Mononuclear cell (primary cell): Measurements from ENCODE around the gene SUCLG2. TPM values are rescaled to one million over a fixed set of nuclear protein-coding genes. Genes with fewer than 3 reads are reported as not detected.

Experiments
- H3K27me3 ChIP-seq: 2 replicates; pipeline ENCODE4 v1.6.0; 2011; ENCODE audit warnings: low read length, control low read depth; ENCODE audit not compliant: insufficient read depth
- H3K4me1 ChIP-seq: 2 replicates; pipeline ENCODE4 v1.5.1; 2011; ENCODE audit warnings: mild to moderate bottlenecking, low read length, control low read depth; ENCODE audit not compliant: insufficient read depth
- H3K4me3 ChIP-seq: 2 replicates; pipeline ENCODE4 v1.5.1; 2011; ENCODE audit warnings: mild to moderate bottlenecking, low read length, moderate library complexity
- H3K9me3 ChIP-seq: 2 replicates; pipeline ENCODE4 v1.5.1; 2011; ENCODE audit warnings: low read depth, mild to moderate bottlenecking, control low read depth, low read length
- total RNA-seq: library from RNA; depleted of rRNA; stranded (reverse); fragments of >200 nt; gene quantifications from one replicate; pipeline ENCODE4 v1.2.3, GENCODE V29; 2012

SUCLG2 gene
- total RNA-seq, 1 donor, result 63.8 TPM

- H3K27me3 ChIP-seq, result no peaks in the 10 kb centered on the region
These were observed 271.9 kb downstream of the SUCLG2 start for GRCh38 chr3:67382536-67382935.

GRCh38 chr3:67381667-67382272 is 272.6 kb downstream of the SUCLG2 start:
- no peaks in the 10 kb centered on the region for H3K27me3 ChIP-seq
- H3K9me3 ChIP-seq, result no peaks in the 10 kb centered on the region
- H3K4me1 ChIP-seq, result no peaks in the 10 kb centered on the region
- no peak overlapping the region for H3K4me3 ChIP-seq

More at GRCh38 chr3:67382536-67382935, 271.9 kb downstream of the SUCLG2 start:
- no peak overlapping the region for H3K4me3 ChIP-seq
- no peaks in the 10 kb centered on the region for H3K9me3 ChIP-seq
- no peaks in the 10 kb centered on the region for H3K4me1 ChIP-seq

- no peak overlapping the region for H3K4me3 ChIP-seq
- H3K9me3 ChIP-seq, result no peaks in the 10 kb centered on the region
- no peaks in the 10 kb centered on the region for H3K4me1 ChIP-seq
- no peaks in the 10 kb centered on the region for H3K27me3 ChIP-seq
These were observed 274.3 kb downstream of the SUCLG2 start for GRCh38 chr3:67380118-67380517.

- H3K4me1 ChIP-seq, result no peaks in the 10 kb centered on the region
- H3K9me3 ChIP-seq, result no peaks in the 10 kb centered on the region
- H3K4me3 ChIP-seq, result no peak overlapping the region
- no peaks in the 10 kb centered on the region for H3K27me3 ChIP-seq
These were observed 277.1 kb downstream of the SUCLG2 start for GRCh38 chr3:67377299-67377698.

- no peaks in the 10 kb centered on the region for H3K9me3 ChIP-seq
- no peaks in the 10 kb centered on the region for H3K27me3 ChIP-seq
- no peaks in the 10 kb centered on the region for H3K4me1 ChIP-seq
- H3K4me3 ChIP-seq, result no peak overlapping the region
These were observed 278.0 kb downstream of the SUCLG2 start for GRCh38 chr3:67376416-67376815.

- Histone ChIP-seq H3K4me3 (no peak overlapping the region), H3K4me1 (no peaks in the 10 kb centered on the region), H3K27me3 (no peaks in the 10 kb centered on the region), H3K9me3 (no peaks in the 10 kb centered on the region)
These were observed 278.4 kb downstream of the SUCLG2 start for GRCh38 chr3:67375976-67376375.

- no peaks in the 10 kb centered on the region for H3K4me1 ChIP-seq
- H3K27me3 ChIP-seq, result no peaks in the 10 kb centered on the region
- no peaks in the 10 kb centered on the region for H3K9me3 ChIP-seq
- H3K4me3 ChIP-seq, result no peak overlapping the region
These were observed 291.7 kb downstream of the SUCLG2 start for GRCh38 chr3:67362686-67363085.

GRCh38 chr3:67361770-67362169 is 292.6 kb downstream of the SUCLG2 start:
- no peak overlapping the region for H3K4me3 ChIP-seq
- no peaks in the 10 kb centered on the region for H3K4me1 ChIP-seq
- no peaks in the 10 kb centered on the region for H3K27me3 ChIP-seq
- no peaks in the 10 kb centered on the region for H3K9me3 ChIP-seq

GRCh38 chr3:67361323-67361722 is 293.1 kb downstream of the SUCLG2 start:
- Histone ChIP-seq H3K9me3 (no peaks in the 10 kb centered on the region), H3K4me3 (no peak overlapping the region), H3K4me1 (no peaks in the 10 kb centered on the region), H3K27me3 (no peaks in the 10 kb centered on the region)

- no peaks in the 10 kb centered on the region for H3K9me3 ChIP-seq
- H3K4me1 ChIP-seq, result no peaks in the 10 kb centered on the region
- H3K4me3 ChIP-seq, result no peak overlapping the region
- H3K27me3 ChIP-seq, result no peaks in the 10 kb centered on the region
These were observed 296.6 kb downstream of the SUCLG2 start for GRCh38 chr3:67357610-67358458.

GRCh38 chr3:67349551-67350174 is 304.7 kb downstream of the SUCLG2 start:
- H3K4me3 ChIP-seq, result no peak overlapping the region
- H3K4me1 ChIP-seq, result no peaks in the 10 kb centered on the region
- H3K9me3 ChIP-seq, result peaks cover 10% of the 10 kb centered on the region
- no peaks in the 10 kb centered on the region for H3K27me3 ChIP-seq

GRCh38 chr3:67346081-67346480 is 308.3 kb downstream of the SUCLG2 start:
- H3K27me3 ChIP-seq, result no peaks in the 10 kb centered on the region
- no peak overlapping the region for H3K4me3 ChIP-seq
- no peaks in the 10 kb centered on the region for H3K4me1 ChIP-seq
- H3K9me3 ChIP-seq, result peaks cover 10% of the 10 kb centered on the region

- no peaks in the 10 kb centered on the region for H3K27me3 ChIP-seq
- H3K9me3 ChIP-seq, result peaks cover 24% of the 10 kb centered on the region
- H3K4me3 ChIP-seq, result no peak overlapping the region
- H3K4me1 ChIP-seq, result no peaks in the 10 kb centered on the region
These were observed 318.6 kb downstream of the SUCLG2 start for GRCh38 chr3:67335813-67336212.

GRCh38 chr3:67334588-67334987 is 319.8 kb downstream of the SUCLG2 start:
- H3K4me3 ChIP-seq, result no peak overlapping the region
- peaks cover 14% of the 10 kb centered on the region for H3K9me3 ChIP-seq
- H3K27me3 ChIP-seq, result no peaks in the 10 kb centered on the region
- H3K4me1 ChIP-seq, result no peaks in the 10 kb centered on the region

GRCh38 chr3:67329358-67329757 is 325.1 kb downstream of the SUCLG2 start:
- no peak overlapping the region for H3K4me3 ChIP-seq
- no peaks in the 10 kb centered on the region for H3K4me1 ChIP-seq
- H3K27me3 ChIP-seq, result no peaks in the 10 kb centered on the region

More at GRCh38 chr3:67329358-67329757, 325.1 kb downstream of the SUCLG2 start:
- no peaks in the 10 kb centered on the region for H3K9me3 ChIP-seq
